Measurements from ENCODE around the gene ZNF584. TPM values are rescaled to one million over a fixed set of nuclear protein-coding genes. Genes with fewer than 3 reads are reported as not detected.

Gene ZNF584
- total RNA-seq, 1 donor from 2014 or later = 16.7 TPM

DNA sequence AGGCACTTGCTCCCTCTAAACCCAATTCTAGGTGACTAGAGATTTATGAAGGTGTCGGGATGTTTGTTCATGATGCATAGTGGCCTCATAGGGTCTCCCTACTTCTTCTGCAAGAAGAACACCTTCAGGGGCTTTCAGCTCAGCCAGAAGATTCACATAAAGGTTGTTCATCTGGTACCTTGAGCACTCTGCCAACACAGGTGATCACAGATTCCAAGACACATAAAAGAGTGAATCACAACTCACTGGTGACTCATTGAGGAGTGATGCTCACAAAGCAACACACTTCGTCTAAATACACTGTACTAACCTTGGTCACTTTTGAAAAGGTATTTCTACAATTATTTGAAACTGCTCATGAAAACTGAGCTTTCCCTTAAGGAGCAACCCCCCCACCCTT lies 51.6 kb downstream of the ZNF584 start:
- Histone ChIP-seq H3K9me3 (no peaks in the 10 kb centered on the region), H3K4me3 (no peak overlapping the region), H3K27ac (no peak overlapping the region), H3K4me1 (no peaks in the 10 kb centered on the region), H3K36me3 (peaks cover 0 to 11% of the 10 kb centered on the region in 2 donors), H3K27me3 (no peaks in the 10 kb centered on the region)
- no peak for DNase-seq (ENCODE audit: extremely low spot score in 2 of 2)
- intact Hi-C loops (cut with DNase I) = no loop called here
- TF ChIP-seq POLR2AphosphoS5 (IDR thresholded peaks at IDR 0.05; ENCODE audit: insufficient read depth in 1 of 2, low read depth in 1 of 2) (no peak), CTCF (IDR thresholded peaks at IDR 0.05) (no peak), POLR2A (IDR thresholded peaks at IDR 0.05) (no peak)

DNA sequence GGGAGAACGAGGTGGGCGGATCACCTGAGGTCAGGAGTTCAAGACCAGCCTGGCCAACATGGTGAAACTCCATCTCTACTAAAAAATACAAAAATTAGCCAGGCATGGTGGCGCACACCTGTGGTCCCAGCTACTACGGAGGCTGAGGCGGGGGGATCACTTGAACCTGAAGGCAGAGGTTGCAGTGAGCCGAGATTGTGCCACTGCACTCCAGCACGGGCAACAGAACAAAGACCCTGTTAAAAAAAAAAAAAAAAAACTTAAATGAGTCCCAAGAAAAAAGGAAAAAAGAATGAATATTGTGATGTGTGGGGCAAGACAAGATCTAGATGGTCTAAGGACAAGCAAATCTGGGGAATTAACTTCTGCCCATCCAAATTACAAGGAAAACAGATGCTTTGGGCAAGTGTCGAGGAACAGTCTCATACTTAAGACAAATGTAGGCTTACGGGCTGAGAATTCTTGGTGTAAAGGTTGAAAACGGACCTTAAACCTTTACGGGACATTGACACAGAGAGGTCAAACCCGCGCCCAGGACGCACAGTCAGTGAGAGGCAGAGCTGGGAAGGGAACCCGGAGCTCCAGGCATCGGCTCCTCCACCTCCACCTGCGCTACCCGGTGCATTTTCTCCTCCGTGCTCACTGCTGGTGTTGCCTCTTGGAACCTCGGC lies 57.8 kb downstream of the ZNF584 start:
- no peak for DNase-seq (ENCODE audit: extremely low spot score in 2 of 2)
- TF ChIP-seq POLR2A (IDR thresholded peaks at IDR 0.05) (no peak), POLR2AphosphoS5 (IDR thresholded peaks at IDR 0.05; ENCODE audit: insufficient read depth in 1 of 2, low read depth in 1 of 2) (no peak), CTCF (IDR thresholded peaks at IDR 0.05) (no peak)
- Histone ChIP-seq H3K27me3 (no peaks in the 10 kb centered on the region), H3K4me1 (peaks cover 19% of the 10 kb centered on the region), H3K9me3 (no peaks in the 10 kb centered on the region), H3K27ac (no peak overlapping the region), H3K36me3 (peaks cover 0 to 21% of the 10 kb centered on the region in 2 donors), H3K4me3 (peak overlapping the region; percentile 72 to 95)
- intact Hi-C loops (cut with DNase I) = loop anchor here (5.0 kb wide), 1 partner anchor 84 kb away; the partner anchor contains the start of gene ZNF837

GRCh38 chr19:58466760-58467589 lies 58.5 kb downstream of the ZNF584 start, which contains the start of gene ZNF324:
Gene ZNF324, plus strand, starts transcription at chr19:58467080. Its CDS starts 2,106 bp downstream, at chr19:58469186.
- TF ChIP-seq POLR2A (IDR thresholded peaks at IDR 0.05) = peak in 1 of 2 donors; percentile 23
- no peak for TF ChIP-seq CTCF (IDR thresholded peaks at IDR 0.05)
- TF ChIP-seq POLR2AphosphoS5 (IDR thresholded peaks at IDR 0.05; ENCODE audit: insufficient read depth in 1 of 2, low read depth in 1 of 2) = peak; percentile 77 to 96
- H3K4me1 ChIP-seq = peaks cover 19% of the 10 kb centered on the region
- no peaks in the 10 kb centered on the region for H3K27me3 ChIP-seq
- peak within 1 kb of the TSS; percentile 72 to 95 for H3K4me3 ChIP-seq
- peak in 1 of 2 donors; percentile 95 for DNase-seq (ENCODE audit: extremely low spot score in 2 of 2)
- peak within 1 kb of the TSS; percentile 60 for H3K27ac ChIP-seq
- peaks cover 0 to 26% of the 10 kb centered on the region in 2 donors for H3K36me3 ChIP-seq
- no peaks in the 10 kb centered on the region for H3K9me3 ChIP-seq
- intact Hi-C loops (cut with DNase I) = loop anchor here (5.0 kb wide), 1 partner anchor 85 kb away; the partner anchor contains the start of gene ZNF837

Small RNAs within 50 kb of the gene (microRNA-seq; reads per million reads assigned to microRNA genes)
- not detected for gene MIR4754 (ENCODE audit: borderline number of aligned reads, borderline replicate concordance)

Small RNAs within 50 kb of the gene (small RNA-seq; reads per million reads assigned to genes)
- gene MIR4754 (not detected), gene RNA5SP473 (not detected)

Other genes with a start within 250 kb of the ZNF584 start
- gene ZNF274, start 225.6 kb upstream of the ZNF584 start, total RNA-seq = 19.6 TPM
- 20.1 TPM for gene ZNF544, start 179.7 kb upstream of the ZNF584 start, total RNA-seq
- gene ZNF8, start 129.7 kb upstream of the ZNF584 start, total RNA-seq = 6.4 TPM
- gene ERVK3-1, start 103.3 kb upstream of the ZNF584 start, total RNA-seq = 45.9 TPM
- gene ZSCAN22, start 81.7 kb upstream of the ZNF584 start, total RNA-seq = 3.9 TPM
- gene A1BG, start 55.2 kb upstream of the ZNF584 start, total RNA-seq = 48.9 TPM
- gene ZNF497, start 45.9 kb upstream of the ZNF584 start, total RNA-seq = 3.4 TPM
- 1.2 TPM for gene ZNF837, start 27.6 kb upstream of the ZNF584 start, total RNA-seq
- gene RPS5, start 21.4 kb upstream of the ZNF584 start, total RNA-seq = 1,974 TPM
- 0.98 TPM for gene RNF225, start 13.0 kb upstream of the ZNF584 start, total RNA-seq
- gene ZNF132, start 31.5 kb downstream of the ZNF584 start, total RNA-seq = 5.2 TPM
- gene ZNF324B, start 43.0 kb downstream of the ZNF584 start, total RNA-seq = 4.2 TPM
- gene ZNF324, start 58.4 kb downstream of the ZNF584 start, total RNA-seq = 17.2 TPM
- 10.6 TPM for gene ZNF446, start 67.7 kb downstream of the ZNF584 start, total RNA-seq
- 35.8 TPM for gene SLC27A5, start 103.3 kb downstream of the ZNF584 start, total RNA-seq
- 14.0 TPM for gene ZBTB45, start 111.2 kb downstream of the ZNF584 start, total RNA-seq
- gene TRIM28, start 135.4 kb downstream of the ZNF584 start, total RNA-seq = 274 TPM
- gene CHMP2A, start 146.5 kb downstream of the ZNF584 start, total RNA-seq = 76.4 TPM
- 33.6 TPM for gene UBE2M, start 150.0 kb downstream of the ZNF584 start, total RNA-seq
- 32.2 TPM for gene MZF1, start 164.7 kb downstream of the ZNF584 start, total RNA-seq

Measured in vagina (tissue), 2 donors.